ENCODE data around the gene PLEKHO2.

PLEKHO2 gene

GRCh38 chr15:64856429-64857145 is 14.9 kb downstream of the PLEKHO2 start:
- peak overlapping the region in 10 of 11 experiments; percentile 25 to 78 (median 54); a peak in 19 of 22 replicates for H3K9ac ChIP-seq
- TF ChIP-seq Cebpa-rat (IDR thresholded peaks at IDR 0.05) = no peak
- H3K4me2 ChIP-seq = peak overlapping the region; percentile 58 to 100 (median 75)
- peak overlapping the region; percentile 20 to 67 (median 48); a peak in 17 of 22 replicates for H3K27ac ChIP-seq
- no peaks in the 10 kb centered on the region for H3K27me3 ChIP-seq
- no peaks in the 10 kb centered on the region for H3K9me3 ChIP-seq (replicated peaks in 1 of 11)
- peak overlapping the region in 2 of 10 experiments; percentile 3 to 19; a peak in 4 of 20 replicates for H3K4me3 ChIP-seq
- peaks cover 47 to 100% (median 100%) of the 10 kb centered on the region in 11 experiments for H4K20me1 ChIP-seq
- H3K36me3 ChIP-seq = peaks cover 75 to 100% (median 100%) of the 10 kb centered on the region in 11 experiments
- H3K4me1 ChIP-seq = peaks cover 53 to 100% (median 86%) of the 10 kb centered on the region in 10 experiments

- peak overlapping the region; percentile 1 to 78 (median 47); a peak in 20 of 22 replicates for H3K9ac ChIP-seq
- peaks cover 71 to 100% (median 100%) of the 10 kb centered on the region in 11 experiments for H3K36me3 ChIP-seq
- H3K4me2 ChIP-seq = peak overlapping the region; percentile 58 to 100 (median 75)
- peaks cover 62 to 100% (median 87%) of the 10 kb centered on the region in 10 experiments for H3K4me1 ChIP-seq
- H3K27me3 ChIP-seq = no peaks in the 10 kb centered on the region
- H3K27ac ChIP-seq = peak overlapping the region; percentile 20 to 67 (median 48); a peak in 19 of 22 replicates
- H3K9me3 ChIP-seq (replicated peaks in 1 of 11) = no peaks in the 10 kb centered on the region
- 0 out of 22 replicates have a peak, but pooled peaks of 1 of the 11 experiments have one; percentile 20 for TF ChIP-seq Cebpa-rat (IDR thresholded peaks at IDR 0.05)
- peak overlapping the region in 2 of 10 experiments; percentile 19 to 23; a peak in 4 of 20 replicates for H3K4me3 ChIP-seq
- peaks cover 43 to 100% (median 100%) of the 10 kb centered on the region in 11 experiments for H4K20me1 ChIP-seq
Measured at GRCh38 chr15:64857421-64857820, 15.7 kb downstream of the PLEKHO2 start.

GRCh38 chr15:64858021-64858575 is 16.4 kb downstream of the PLEKHO2 start:
- H3K9ac ChIP-seq = peak overlapping the region; percentile 1 to 78 (median 47); a peak in 19 of 22 replicates
- H3K36me3 ChIP-seq = peaks cover 65 to 100% (median 96%) of the 10 kb centered on the region in 11 experiments

GRCh38 chr15:64859226-64859625 is 17.5 kb downstream of the PLEKHO2 start:
- Histone ChIP-seq H3K9ac (peak overlapping the region in 3 of 11 experiments; percentile 2 to 72 (median 58); a peak in 3 of 22 replicates), H3K27me3 (no peaks in the 10 kb centered on the region), H3K4me3 (no peak overlapping the region), H3K9me3 (replicated peaks in 1 of 11) (no peaks in the 10 kb centered on the region), H3K4me1 (peaks cover 80 to 100% (median 92%) of the 10 kb centered on the region in 10 experiments), H3K27ac (peak overlapping the region in 3 of 11 experiments; percentile 1 to 19 (median 19); a peak in 3 of 22 replicates), H3K36me3 (peaks cover 54 to 100% (median 93%) of the 10 kb centered on the region in 11 experiments), H4K20me1 (peaks cover 41 to 100% (median 99%) of the 10 kb centered on the region in 11 experiments), H3K4me2 (peak overlapping the region in 3 of 11 experiments; percentile 59 to 100 (median 99); a peak in 4 of 22 replicates)
- no peak for TF ChIP-seq Cebpa-rat (IDR thresholded peaks at IDR 0.05)

More at GRCh38 chr15:64858021-64858575, 16.4 kb downstream of the PLEKHO2 start:
- TF ChIP-seq Cebpa-rat (IDR thresholded peaks at IDR 0.05) = no peak
- Histone ChIP-seq H3K27ac (peak overlapping the region; percentile 17 to 67 (median 48); a peak in 19 of 22 replicates), H3K4me1 (peaks cover 69 to 100% (median 90%) of the 10 kb centered on the region in 10 experiments), H3K27me3 (no peaks in the 10 kb centered on the region), H4K20me1 (peaks cover 43 to 100% (median 100%) of the 10 kb centered on the region in 11 experiments), H3K4me2 (peak overlapping the region; percentile 58 to 100 (median 75)), H3K4me3 (peak overlapping the region in 2 of 10 experiments; percentile 13 to 23; a peak in 2 of 20 replicates), H3K9me3 (replicated peaks in 1 of 11) (no peaks in the 10 kb centered on the region)

- peaks cover 33 to 100% (median 93%) of the 10 kb centered on the region in 11 experiments for H3K36me3 ChIP-seq
- no peak overlapping the region for H3K4me3 ChIP-seq
- peaks cover 48 to 100% (median 99%) of the 10 kb centered on the region in 11 experiments for H4K20me1 ChIP-seq
- peaks cover 80 to 100% (median 92%) of the 10 kb centered on the region in 10 experiments for H3K4me1 ChIP-seq
- H3K27ac ChIP-seq = peak overlapping the region in 2 of 11 experiments; percentile 1 to 29; a peak in 1 of 22 replicates
- no peaks in the 10 kb centered on the region for H3K27me3 ChIP-seq
- no peaks in the 10 kb centered on the region for H3K9me3 ChIP-seq (replicated peaks in 1 of 11)
- no peak for TF ChIP-seq Cebpa-rat (IDR thresholded peaks at IDR 0.05)
- peak overlapping the region; percentile 59 to 100 (median 92) for H3K4me2 ChIP-seq
- peak overlapping the region in 3 of 11 experiments; percentile 24 to 72 (median 58); a peak in 5 of 22 replicates for H3K9ac ChIP-seq
Measured at GRCh38 chr15:64861331-64861730, 19.6 kb downstream of the PLEKHO2 start.

- H3K27me3 ChIP-seq = no peaks in the 10 kb centered on the region
- H3K36me3 ChIP-seq = peaks cover 30 to 100% (median 93%) of the 10 kb centered on the region in 11 experiments
- H3K4me2 ChIP-seq = peak overlapping the region; percentile 59 to 100 (median 92)
Measured at GRCh38 chr15:64861960-64862359, 20.2 kb downstream of the PLEKHO2 start.

GRCh38 chr15:64862408-64862807 is 20.7 kb downstream of the PLEKHO2 start:
- Histone ChIP-seq H3K4me3 (no peak overlapping the region), H3K27ac (no peak overlapping the region), H3K27me3 (no peaks in the 10 kb centered on the region), H4K20me1 (peaks cover 37 to 100% (median 98%) of the 10 kb centered on the region in 11 experiments), H3K36me3 (peaks cover 30 to 100% (median 93%) of the 10 kb centered on the region in 11 experiments), H3K9ac (peak overlapping the region in 2 of 11 experiments; percentile 58 to 72; a peak in 3 of 22 replicates), H3K9me3 (replicated peaks in 1 of 11) (no peaks in the 10 kb centered on the region), H3K4me2 (peak overlapping the region; percentile 59 to 100 (median 92)), H3K4me1 (peaks cover 80 to 100% (median 88%) of the 10 kb centered on the region in 10 experiments)
- TF ChIP-seq Cebpa-rat (IDR thresholded peaks at IDR 0.05) = no peak

More at GRCh38 chr15:64861960-64862359, 20.2 kb downstream of the PLEKHO2 start:
- peaks cover 80 to 100% (median 89%) of the 10 kb centered on the region in 10 experiments for H3K4me1 ChIP-seq
- no peak for TF ChIP-seq Cebpa-rat (IDR thresholded peaks at IDR 0.05)
- no peaks in the 10 kb centered on the region for H3K9me3 ChIP-seq (replicated peaks in 1 of 11)
- peak overlapping the region in 3 of 11 experiments; percentile 24 to 72 (median 58); a peak in 6 of 22 replicates for H3K9ac ChIP-seq
- H3K27ac ChIP-seq = 0 out of 22 replicates have a peak overlapping the region, but pooled peaks of 2 of the 11 experiments have one; percentile 1 to 23
- H4K20me1 ChIP-seq = peaks cover 41 to 100% (median 98%) of the 10 kb centered on the region in 11 experiments
- H3K4me3 ChIP-seq = no peak overlapping the region

GRCh38 chr15:64864068-64864467 is 22.4 kb downstream of the PLEKHO2 start:
- H4K20me1 ChIP-seq = peaks cover 26 to 96% (median 84%) of the 10 kb centered on the region in 11 experiments; a peak in 21 of 22 replicates
- no peaks in the 10 kb centered on the region for H3K9me3 ChIP-seq (replicated peaks in 1 of 11)
- peaks cover 34 to 100% (median 90%) of the 10 kb centered on the region in 11 experiments for H3K36me3 ChIP-seq
- peaks cover 69 to 100% (median 83%) of the 10 kb centered on the region in 10 experiments for H3K4me1 ChIP-seq
- H3K27me3 ChIP-seq = no peaks in the 10 kb centered on the region
- H3K9ac ChIP-seq = peak overlapping the region; percentile 8 to 68 (median 41); a peak in 17 of 22 replicates
- H3K4me3 ChIP-seq = peak overlapping the region in 1 of 10 experiments; percentile 1; a peak in 1 of 20 replicates
- peak overlapping the region; percentile 59 to 100 (median 92) for H3K4me2 ChIP-seq
- TF ChIP-seq Cebpa-rat (IDR thresholded peaks at IDR 0.05) = no peak
- peak overlapping the region; percentile 3 to 75 (median 38); a peak in 15 of 22 replicates for H3K27ac ChIP-seq
